Mesodermal cell (in vitro differentiated cells): Measurements from ENCODE around the gene TRDN.

Experiments used
- H3K27ac ChIP-seq: 2 replicates; pipeline ENCODE4 v1.7.0; 2013; ENCODE audit warnings: mild to moderate bottlenecking, low read depth, low read length, moderate library complexity; ENCODE audit not compliant: severe bottlenecking
- H3K36me3 ChIP-seq: 2 replicates; pipeline ENCODE4 v1.7.1; 2013; ENCODE audit warnings: mild to moderate bottlenecking, low read length, moderate library complexity; ENCODE audit not compliant: control insufficient read depth, insufficient read depth
- H3K4me1 ChIP-seq: one replicate; pipeline ENCODE4 v1.7.1; 2013; ENCODE audit warnings: mild to moderate bottlenecking, low read length; ENCODE audit not compliant: insufficient read depth, control insufficient read depth, poor library complexity, severe bottlenecking
- H3K4me3 ChIP-seq: 2 replicates; pipeline ENCODE4 v1.7.0; 2013; ENCODE audit warnings: low read length, control low read depth, mild to moderate bottlenecking; ENCODE audit not compliant: insufficient read depth, poor library complexity, severe bottlenecking; ENCODE audit errors: extremely low read depth
- H3K9me3 ChIP-seq: 2 replicates; pipeline ENCODE4 v1.7.1; 2013; ENCODE audit warnings: mild to moderate bottlenecking, low read length, moderate library complexity; ENCODE audit not compliant: control insufficient read depth
- WGBS, 2 experiments: methylation state at CpG; one replicate each; pipeline ENCODE4 v1.1.5; 2013; ENCODE audit warnings: missing lambda C conversion rate in 2 of 2; ENCODE audit not compliant: insufficient coverage in 2 of 2; 5-methylcytosine and 5-hydroxymethylcytosine counted together

TRDN gene

DNA sequence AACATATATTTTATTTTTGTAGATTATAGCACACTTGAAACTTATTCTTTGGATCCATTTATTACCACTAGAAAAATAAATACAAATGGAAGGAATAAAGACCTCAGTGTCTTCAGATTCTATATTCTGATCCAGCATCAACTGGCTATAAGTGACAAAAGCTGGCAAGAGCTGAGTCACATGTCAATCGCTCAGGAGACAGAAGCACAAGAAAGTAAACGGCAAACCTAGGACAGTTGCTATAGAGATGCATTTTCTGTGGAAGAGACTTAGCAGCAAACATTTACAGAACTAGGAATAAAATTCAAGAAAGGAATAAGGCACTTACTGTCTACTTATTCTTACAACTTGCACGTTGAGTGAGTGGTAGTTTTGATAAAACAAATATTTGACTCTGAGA lies 410.4 kb downstream of the TRDN start:
- no peak overlapping the region for H3K4me3 ChIP-seq
- WGBS, 2 experiments = 100% methylated on average over 3 of the region's 3 CpGs; no CpG with 5 or more reads in 1 of the 2 experiments

DNA sequence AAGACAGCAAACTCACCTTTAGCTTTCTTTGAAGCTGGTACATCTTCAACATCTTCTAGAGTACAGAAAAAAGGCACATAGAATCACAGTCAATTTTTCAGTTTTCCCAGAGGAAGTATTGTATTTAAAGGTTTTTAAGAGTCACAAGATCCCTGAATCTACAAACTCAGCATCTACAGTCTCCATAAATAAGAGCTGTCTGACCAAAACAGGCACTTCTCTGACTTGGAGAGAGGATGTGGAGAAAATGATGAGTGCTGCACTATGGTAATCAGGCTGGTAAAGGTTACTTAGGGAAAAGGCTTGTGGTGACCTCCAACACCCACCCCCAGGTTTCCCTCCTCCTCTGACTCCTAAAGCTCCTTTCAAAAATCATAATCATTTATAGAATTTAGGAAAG lies 412.7 kb downstream of the TRDN start:
- Histone ChIP-seq H3K36me3 (no peaks in the 10 kb centered on the region), H3K4me1 (no peaks in the 10 kb centered on the region), H3K27ac (no peak overlapping the region), H3K4me3 (no peak overlapping the region), H3K9me3 (no peaks in the 10 kb centered on the region)

More for the DNA sequence above, 410.4 kb downstream of the TRDN start:
- H3K4me1 ChIP-seq = no peaks in the 10 kb centered on the region
- H3K9me3 ChIP-seq = no peaks in the 10 kb centered on the region
- H3K27ac ChIP-seq = no peak overlapping the region
- no peaks in the 10 kb centered on the region for H3K36me3 ChIP-seq

- Histone ChIP-seq H3K4me3 (no peak overlapping the region), H3K27ac (no peak overlapping the region), H3K9me3 (no peaks in the 10 kb centered on the region), H3K4me1 (no peaks in the 10 kb centered on the region), H3K36me3 (no peaks in the 10 kb centered on the region)
- WGBS, 2 experiments = no CpG with 5 or more reads among the region's 2 CpGs
These were observed 413.3 kb downstream of the TRDN start for GRCh38 chr6:123223461-123223860.

- WGBS, 2 experiments = 75 to 88% methylated on average over 2 to 3 of the region's 4 CpGs
- Histone ChIP-seq H3K36me3 (no peaks in the 10 kb centered on the region), H3K4me3 (no peak overlapping the region), H3K9me3 (no peaks in the 10 kb centered on the region), H3K27ac (no peak overlapping the region), H3K4me1 (no peaks in the 10 kb centered on the region)
These were observed 421.5 kb downstream of the TRDN start for GRCh38 chr6:123215211-123215610.

GRCh38 chr6:123214433-123214832 lies 422.3 kb downstream of the TRDN start:
- no peaks in the 10 kb centered on the region for H3K9me3 ChIP-seq
- no peak overlapping the region for H3K27ac ChIP-seq

GRCh38 chr6:123213921-123214320 lies 422.8 kb downstream of the TRDN start:
- Histone ChIP-seq H3K4me1 (no peaks in the 10 kb centered on the region), H3K27ac (no peak overlapping the region), H3K4me3 (no peak overlapping the region), H3K36me3 (no peaks in the 10 kb centered on the region), H3K9me3 (no peaks in the 10 kb centered on the region)
- 79 to 96% methylated on average over 2 to 3 of the region's 3 CpGs for WGBS, 2 experiments

More at GRCh38 chr6:123214433-123214832, 422.3 kb downstream of the TRDN start:
- Histone ChIP-seq H3K4me3 (no peak overlapping the region), H3K4me1 (no peaks in the 10 kb centered on the region), H3K36me3 (no peaks in the 10 kb centered on the region)
- WGBS, 2 experiments = 81 to 100% methylated on average over 1 to 2 of the region's 2 CpGs

DNA sequence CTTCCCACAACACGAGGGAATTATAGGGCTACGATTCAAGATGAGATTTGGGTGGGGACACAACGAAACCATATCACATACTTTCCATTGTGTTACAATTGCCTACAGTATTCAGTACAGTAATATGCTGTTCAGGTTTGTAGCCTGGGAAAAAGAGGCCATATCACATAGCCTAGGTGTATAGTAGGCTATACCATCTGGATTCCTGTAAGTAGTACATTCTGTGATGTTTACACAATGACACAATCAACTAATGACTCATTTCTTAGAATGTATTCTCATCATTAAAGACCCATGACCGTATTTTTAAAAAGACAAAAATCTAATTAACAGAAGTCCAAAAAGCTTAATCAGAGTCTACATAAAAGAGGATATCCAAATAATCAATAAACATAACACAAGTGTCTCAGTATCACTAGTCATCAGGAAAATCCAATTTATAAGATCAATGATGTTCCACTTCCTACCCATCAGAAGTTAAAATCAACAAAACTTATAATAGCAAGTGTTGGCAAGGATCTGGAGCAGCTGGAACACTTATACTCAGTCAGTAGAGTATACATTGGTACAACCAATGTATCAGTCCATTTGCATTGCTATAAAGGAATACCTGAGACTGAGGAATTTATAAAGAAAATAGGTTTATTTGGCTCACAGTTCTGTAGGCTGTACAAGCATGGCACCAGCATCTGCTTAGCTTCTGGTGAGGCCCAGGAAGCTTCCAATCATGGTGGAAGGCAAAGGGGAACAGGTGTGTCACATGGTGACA lies 424.8 kb downstream of the TRDN start:
- Histone ChIP-seq H3K4me1 (no peaks in the 10 kb centered on the region), H3K27ac (no peak overlapping the region), H3K4me3 (no peak overlapping the region), H3K36me3 (no peaks in the 10 kb centered on the region), H3K9me3 (no peaks in the 10 kb centered on the region)
- WGBS, 2 experiments = 100% methylated on average over 1 of the region's 4 CpGs; no CpG with 5 or more reads in 1 of the 2 experiments

GRCh38 chr6:123210645-123211044 lies 426.1 kb downstream of the TRDN start:
- Histone ChIP-seq H3K36me3 (no peaks in the 10 kb centered on the region), H3K27ac (no peak overlapping the region), H3K4me1 (no peaks in the 10 kb centered on the region), H3K9me3 (no peaks in the 10 kb centered on the region), H3K4me3 (no peak overlapping the region)
- WGBS, 2 experiments = no CpG with 5 or more reads among the region's 2 CpGs

- Histone ChIP-seq H3K36me3 (no peaks in the 10 kb centered on the region), H3K9me3 (no peaks in the 10 kb centered on the region), H3K27ac (no peak overlapping the region), H3K4me1 (no peaks in the 10 kb centered on the region), H3K4me3 (no peak overlapping the region)
- WGBS, 2 experiments = 100% methylated on average over 2 of the region's 7 CpGs; no CpG with 5 or more reads in 1 of the 2 experiments
These were observed 428.7 kb downstream of the TRDN start for GRCh38 chr6:123207967-123208510.

DNA sequence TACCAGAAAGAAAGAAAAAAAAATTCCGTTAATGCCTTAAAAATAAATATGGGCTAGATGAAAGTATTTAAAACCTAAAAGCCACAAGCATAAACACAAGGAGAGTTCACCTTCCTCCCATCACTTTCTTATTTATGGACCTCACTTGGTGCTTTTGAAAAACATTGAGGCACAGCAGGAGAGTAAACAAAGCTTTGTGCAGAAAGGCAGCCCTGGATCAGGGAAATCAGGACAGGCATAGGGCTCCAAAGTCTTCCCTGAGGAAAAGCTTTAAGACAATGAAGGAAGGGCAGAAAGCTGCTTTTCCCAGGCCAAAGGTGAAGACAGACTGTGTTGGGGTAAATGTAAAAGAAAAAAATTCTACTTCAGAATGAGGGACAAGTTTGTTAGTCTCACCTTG lies 432.8 kb downstream of the TRDN start:
- Histone ChIP-seq H3K4me3 (no peak overlapping the region), H3K4me1 (no peaks in the 10 kb centered on the region), H3K27ac (no peak overlapping the region), H3K36me3 (no peaks in the 10 kb centered on the region), H3K9me3 (peaks cover 2% of the 10 kb centered on the region)
- WGBS, 2 experiments = no CpG with 5 or more reads among the region's 1 CpG

DNA sequence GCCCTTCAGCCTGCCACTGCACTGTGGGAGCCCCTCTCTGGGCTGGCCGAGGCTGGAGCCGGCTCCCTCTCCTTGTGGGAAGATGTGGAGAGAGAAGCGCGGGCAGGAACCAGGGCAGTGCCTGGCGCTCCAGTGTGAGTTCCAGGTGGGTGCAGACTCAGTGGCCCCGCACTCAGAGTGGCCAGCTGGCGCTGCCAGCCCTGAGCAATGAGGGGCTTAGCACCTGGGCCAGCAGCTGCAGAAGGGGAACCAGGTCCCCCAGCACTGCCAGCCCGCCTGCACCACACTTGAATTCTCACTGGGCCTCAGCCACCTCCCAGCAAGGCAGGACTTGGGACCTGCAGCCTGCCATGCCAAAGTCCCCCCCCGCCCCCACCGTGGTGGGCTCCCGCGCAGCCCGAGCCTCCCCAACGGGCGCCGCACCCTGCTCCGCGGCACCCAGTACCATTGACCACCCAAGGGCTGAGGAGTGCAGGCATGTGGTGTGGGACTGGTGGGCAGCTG lies 434.8 kb downstream of the TRDN start:
- Histone ChIP-seq H3K4me3 (no peak overlapping the region), H3K27ac (no peak overlapping the region), H3K9me3 (peaks cover 2% of the 10 kb centered on the region), H3K4me1 (no peaks in the 10 kb centered on the region), H3K36me3 (no peaks in the 10 kb centered on the region)
- WGBS, 2 experiments = 90 to 95% methylated on average over 4 to 13 of the region's 18 CpGs
